WTC11 (cell line): ENCODE results near the gene PRR33. TPM values are rescaled to one million over a fixed set of nuclear protein-coding genes. Genes with fewer than 3 reads are reported as not detected.
"Not testable (repeated sequence)": the region's sequence is repeated elsewhere in the genome, so short reads cannot be mapped to it uniquely, and the experiment has no call there.

ENCODE experiments used
- ATAC-seq: fragments of 200-7000 bp; cut with Tn5 transposase; 2 replicates; pipeline ENCODE4 v1.10.0; 2021; ENCODE audit warnings: mild to moderate bottlenecking, moderate library complexity
- CTCF ChIA-PET: fragments of 300-600 bp; sonication (Branson Sonifier 250); formaldehyde crosslinking; loops from one replicate; lab custom pipeline; 2021; ENCODE audit warnings: antibody characterized with exemption; lab: Charles Lee
- POLR2A ChIA-PET: fragments of 350-600 bp; sonication (Branson Sonifier 250); formaldehyde crosslinking; loops from one replicate; lab custom pipeline; 2021; ENCODE audit warnings: antibody characterized with exemption; lab: Charles Lee
- DNase-seq: peaks from one replicate; pipeline ENCODE4 v3.0.0; 2021; ENCODE audit warnings: low spot score
- H3K27ac Mint-ChIP-seq: 2 replicates; pipeline ENCODE4 v1.8.0; 2021; ENCODE audit warnings: mixed read lengths
- H3K27me3 Mint-ChIP-seq: 2 replicates; pipeline ENCODE4 v1.8.0; 2021; ENCODE audit warnings: low read depth, mild to moderate bottlenecking, moderate library complexity, mixed read lengths
- H3K36me3 Mint-ChIP-seq: 2 replicates; pipeline ENCODE4 v1.8.0; 2021; ENCODE audit warnings: mixed read lengths
- H3K4me1 Mint-ChIP-seq: 2 replicates; pipeline ENCODE4 v1.8.0; 2022; ENCODE audit warnings: mixed read lengths
- H3K4me3 Mint-ChIP-seq: 2 replicates; pipeline ENCODE4 v1.8.0; 2021; ENCODE audit warnings: mild to moderate bottlenecking, moderate library complexity, mixed read lengths
- H3K9me3 Mint-ChIP-seq: 2 replicates; pipeline ENCODE4 v1.8.0; 2021; ENCODE audit warnings: mixed read lengths
- EMX1 ChIP-seq: fragments of 250-450 bp; sonication (Bioruptor Pico); IDR thresholded peaks from 2 replicates; pipeline ENCODE4 v1.8.0; 2021; ENCODE audit warnings: mild to moderate bottlenecking
- ETV6 ChIP-seq: sonication (generic); formaldehyde crosslinking; IDR thresholded peaks from 2 replicates; pipeline ENCODE4 v1.8.1; 2022; ENCODE audit warnings: mild to moderate bottlenecking, missing genetic modification reagents
- FOXJ3 ChIP-seq: sonication (generic); formaldehyde crosslinking; IDR thresholded peaks from 2 replicates; pipeline ENCODE4 v1.9.0; 2021; ENCODE audit warnings: missing genetic modification reagents, mild to moderate bottlenecking, borderline replicate concordance
- NFYB ChIP-seq: sonication (generic); formaldehyde crosslinking; conservative IDR thresholded peaks from 2 replicates; pipeline ENCODE4 v1.8.0; 2022; ENCODE audit warnings: low read depth, missing genetic modification reagents
- TP53 ChIP-seq: sonication (generic); formaldehyde crosslinking; IDR thresholded peaks from 2 replicates; pipeline ENCODE4 v1.8.1; 2023; ENCODE audit warnings: mild to moderate bottlenecking, missing genetic modification reagents
- USF2 ChIP-seq: sonication (generic); formaldehyde crosslinking; IDR thresholded peaks from 2 replicates; pipeline ENCODE4 v1.8.1; 2023; ENCODE audit warnings: mild to moderate bottlenecking, missing genetic modification reagents, moderate library complexity
- ZNF317 ChIP-seq: sonication (generic); formaldehyde crosslinking; IDR thresholded peaks from 2 replicates; pipeline ENCODE4 v1.8.1; 2023; ENCODE audit warnings: low read depth, mild to moderate bottlenecking, moderate library complexity, missing genetic modification reagents, borderline replicate concordance
- total RNA-seq: library from RNA; stranded (reverse); gene quantifications from 3 replicates; pipeline ENCODE4 v1.2.3, GENCODE V29; 2021
- TF ChIP-seq, protein P1 (sequence below): fragments of 250-450 bp; sonication (Bioruptor Pico); conservative IDR thresholded peaks from 2 replicates; pipeline ENCODE4 v1.9.0; 2021; ENCODE audit warnings: mild to moderate bottlenecking
- TF ChIP-seq, protein P2 (sequence below): fragments of 200-600 bp; IDR thresholded peaks from 2 replicates; pipeline ENCODE4 v1.8.0; 2022; ENCODE audit warnings: antibody characterized with exemption

PRR33 gene
- total RNA-seq, 1 experiment from 2014 or later = not detected

- no peak overlapping the region for H3K4me3 Mint-ChIP-seq
- H3K9me3 Mint-ChIP-seq = no peaks in the 10 kb centered on the region
- 0 out of 2 replicates have a peak, but pooled peaks cover 3% of the 10 kb centered on the region for H3K4me1 Mint-ChIP-seq
- ChIA-PET POLR2A (no interaction called here), CTCF (interaction anchor here (0.6 to 6.0 kb wide), 46 partner anchors 10 to 287 kb away, joined by 3 to 69 read pairs (median 5); partner anchors contain the start of genes H19, MRPL23, SYT8 and TNNI2)
- H3K27me3 Mint-ChIP-seq = no peaks in the 10 kb centered on the region; the same call in 1 of the 2 replicates
- ATAC-seq = no peak
- TF ChIP-seq, protein P1, sequence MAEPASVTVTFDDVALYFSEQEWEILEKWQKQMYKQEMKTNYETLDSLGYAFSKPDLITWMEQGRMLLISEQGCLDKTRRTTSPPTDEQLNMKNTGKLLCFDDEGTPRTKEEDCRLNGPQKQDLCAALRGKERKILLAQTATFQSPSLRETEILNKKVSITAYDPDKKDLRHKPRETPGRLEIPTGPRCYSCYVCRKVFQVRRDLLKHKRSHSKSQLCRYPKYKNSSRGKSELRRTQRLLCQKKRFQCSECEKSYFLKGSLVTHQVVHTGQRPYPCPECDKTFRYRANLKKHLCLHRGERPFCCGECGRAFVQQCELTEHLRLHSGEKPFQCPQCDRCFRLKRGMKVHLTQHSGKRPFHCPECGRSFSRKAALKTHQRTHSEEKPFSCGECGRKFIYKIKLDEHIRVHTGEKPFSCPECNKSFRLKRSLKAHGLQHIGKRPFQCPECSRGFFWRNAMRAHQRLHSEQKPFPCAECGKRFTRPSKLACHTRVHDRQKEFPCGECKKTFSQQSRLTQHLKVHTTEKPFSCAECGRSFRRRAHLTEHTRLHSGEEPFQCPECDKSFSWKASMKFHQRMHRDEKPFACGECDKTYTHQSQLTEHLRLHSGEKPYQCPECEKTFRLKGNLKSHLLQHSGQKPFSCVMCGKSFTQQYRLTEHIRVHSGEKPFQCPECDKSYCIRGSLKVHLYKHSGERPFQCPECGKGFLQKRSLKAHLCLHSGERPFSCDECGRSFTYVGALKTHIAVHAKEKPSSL (CRISPR knock-in tag) = no peak
- no peaks in the 10 kb centered on the region for H3K36me3 Mint-ChIP-seq
- no peak overlapping the region for H3K27ac Mint-ChIP-seq
- DNase-seq = no peak
Measured at GRCh38 chr11:1877211-1878136, 14.2 kb downstream of the PRR33 start.

DNA sequence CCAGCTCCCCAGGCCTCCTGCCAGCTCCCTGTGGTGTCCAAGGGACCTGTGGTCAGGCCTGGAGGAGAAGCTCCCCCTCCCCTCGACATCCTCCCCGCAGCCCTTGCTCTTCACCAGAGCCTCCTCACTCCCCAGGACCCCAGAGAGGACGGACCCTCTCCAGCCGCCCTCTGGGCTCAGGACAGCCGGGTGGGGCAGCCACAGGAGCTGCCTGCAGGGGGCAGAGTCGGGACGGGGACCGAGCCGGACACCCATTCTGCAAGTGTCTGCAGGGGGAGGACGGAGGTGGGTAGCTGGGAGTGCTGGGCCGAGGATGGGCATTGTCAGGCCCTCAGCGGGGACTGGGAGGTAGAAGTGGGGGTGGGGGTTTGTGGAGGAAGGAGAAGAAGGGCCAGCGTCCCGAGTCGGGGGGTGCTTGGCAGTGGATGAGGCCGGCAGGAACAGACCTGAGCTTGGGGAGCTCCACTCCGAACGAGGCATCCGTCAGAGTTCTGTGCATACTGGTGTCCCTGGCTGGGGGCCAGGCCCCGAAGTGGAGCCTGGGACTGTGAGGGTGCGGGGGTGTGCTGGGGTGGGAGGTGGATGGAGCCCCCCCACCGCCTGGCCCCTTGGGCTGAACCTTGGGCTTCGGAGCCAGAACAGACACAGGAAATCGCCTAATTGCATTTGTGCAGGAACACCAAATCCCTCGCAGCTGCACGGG, 15.2 kb downstream of the PRR33 start:
- TF ChIP-seq NFYB (CRISPR knock-in tag) = no peak
- no peak for TF ChIP-seq ETV6 (CRISPR knock-in tag)
- TF ChIP-seq EMX1 (CRISPR knock-in tag) = no peak
- no peak for TF ChIP-seq USF2 (CRISPR knock-in tag)
- TF ChIP-seq, protein P2, sequence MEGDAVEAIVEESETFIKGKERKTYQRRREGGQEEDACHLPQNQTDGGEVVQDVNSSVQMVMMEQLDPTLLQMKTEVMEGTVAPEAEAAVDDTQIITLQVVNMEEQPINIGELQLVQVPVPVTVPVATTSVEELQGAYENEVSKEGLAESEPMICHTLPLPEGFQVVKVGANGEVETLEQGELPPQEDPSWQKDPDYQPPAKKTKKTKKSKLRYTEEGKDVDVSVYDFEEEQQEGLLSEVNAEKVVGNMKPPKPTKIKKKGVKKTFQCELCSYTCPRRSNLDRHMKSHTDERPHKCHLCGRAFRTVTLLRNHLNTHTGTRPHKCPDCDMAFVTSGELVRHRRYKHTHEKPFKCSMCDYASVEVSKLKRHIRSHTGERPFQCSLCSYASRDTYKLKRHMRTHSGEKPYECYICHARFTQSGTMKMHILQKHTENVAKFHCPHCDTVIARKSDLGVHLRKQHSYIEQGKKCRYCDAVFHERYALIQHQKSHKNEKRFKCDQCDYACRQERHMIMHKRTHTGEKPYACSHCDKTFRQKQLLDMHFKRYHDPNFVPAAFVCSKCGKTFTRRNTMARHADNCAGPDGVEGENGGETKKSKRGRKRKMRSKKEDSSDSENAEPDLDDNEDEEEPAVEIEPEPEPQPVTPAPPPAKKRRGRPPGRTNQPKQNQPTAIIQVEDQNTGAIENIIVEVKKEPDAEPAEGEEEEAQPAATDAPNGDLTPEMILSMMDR = peak; percentile 21; the same call in 1 of the 2 replicates
- TF ChIP-seq FOXJ3 (CRISPR knock-in tag) = no peak
- no peak for TF ChIP-seq ZNF317 (CRISPR knock-in tag)
- no peak for TF ChIP-seq TP53 (CRISPR knock-in tag)
- H3K36me3 Mint-ChIP-seq = no peaks in the 10 kb centered on the region
- no peak overlapping the region for H3K27ac Mint-ChIP-seq
- H3K4me1 Mint-ChIP-seq = 0 out of 2 replicates have a peak, but pooled peaks cover 3% of the 10 kb centered on the region
- H3K27me3 Mint-ChIP-seq = no peaks in the 10 kb centered on the region; the same call in 1 of the 2 replicates
- H3K4me3 Mint-ChIP-seq = no peak overlapping the region
- H3K9me3 Mint-ChIP-seq = no peaks in the 10 kb centered on the region
- DNase-seq (peak; percentile 77), ATAC-seq (peak; percentile 85)
- ChIA-PET POLR2A (no interaction called here), CTCF (interaction anchor here (0.6 to 6.0 kb wide), 64 partner anchors 9 to 431 kb away, joined by 3 to 69 read pairs (median 4); partner anchors contain the start of genes H19, MRPL23, SYT8 and TNNI2)

DNA sequence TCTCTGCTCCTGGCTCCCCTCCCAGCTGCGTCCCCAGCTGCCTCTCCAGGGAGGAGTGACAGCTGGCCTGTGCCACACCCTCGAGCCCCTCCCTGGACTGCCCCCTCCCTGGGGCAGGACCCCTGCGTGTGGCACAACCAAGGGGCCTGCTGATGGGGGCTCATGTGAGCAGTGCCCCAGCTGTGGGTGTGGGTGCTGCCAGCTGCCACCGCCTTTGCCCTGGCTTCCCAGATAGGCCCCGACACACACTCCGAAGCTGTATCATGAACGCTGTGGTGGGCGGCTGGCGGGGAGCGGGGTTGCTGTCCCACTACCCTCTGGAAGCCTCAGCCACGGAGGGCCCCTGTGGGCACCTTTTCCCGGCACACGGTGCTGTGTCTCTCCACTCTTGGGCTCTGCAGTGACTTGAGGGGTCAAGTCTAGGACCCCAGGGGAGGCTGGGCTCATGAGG, 15.8 kb downstream of the PRR33 start:
- H3K36me3 Mint-ChIP-seq, H3K9me3 Mint-ChIP-seq, H3K4me1 Mint-ChIP-seq, H3K27ac Mint-ChIP-seq, H3K4me3 Mint-ChIP-seq, ATAC-seq, POLR2A ChIA-PET, H3K27me3 Mint-ChIP-seq, DNase-seq: not testable (repeated sequence)
- CTCF ChIA-PET = interaction anchor here (0.6 to 6.0 kb wide), 43 partner anchors 9 to 329 kb away, joined by 3 to 69 read pairs (median 6); partner anchors contain the start of genes H19, MRPL23, SYT8 and TNNI2
